ENCODE results near the gene BNIP5. TPM values are rescaled to one million over a fixed set of nuclear protein-coding genes. Genes with fewer than 3 reads are reported as not detected.

BNIP5 gene, protein sequence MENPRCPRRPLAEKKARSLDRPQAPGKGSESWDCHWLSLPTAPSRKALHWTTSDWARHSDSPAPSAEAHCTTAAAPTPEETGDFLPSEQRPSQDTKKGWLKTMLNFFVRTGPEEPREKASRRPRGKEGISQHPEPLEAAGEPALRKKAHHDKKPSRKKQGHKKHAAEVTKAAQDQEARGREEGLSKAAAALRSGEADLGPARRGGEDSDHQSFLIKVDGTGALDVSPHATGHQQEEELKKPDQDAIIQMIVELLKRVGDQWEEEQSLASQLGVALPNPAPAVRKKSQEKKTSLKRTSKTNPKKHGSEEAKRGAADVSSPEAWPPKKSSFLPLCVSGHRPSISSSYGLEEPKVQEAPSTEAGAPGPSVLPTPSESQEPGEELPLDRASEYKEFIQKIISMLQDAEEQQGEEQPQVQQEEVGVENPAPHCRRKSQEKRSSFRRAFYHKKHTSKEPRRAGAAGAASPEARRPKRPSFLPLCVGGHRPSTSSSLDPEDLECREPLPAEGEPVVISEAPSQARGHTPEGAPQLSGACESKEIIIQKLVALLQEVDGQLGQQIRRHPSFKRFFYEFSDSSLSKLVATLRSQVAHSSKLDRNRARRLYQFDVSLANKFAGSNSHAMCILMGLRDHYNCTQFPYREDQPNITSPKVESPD
- not detected for polyA plus RNA-seq (2012; ENCODE audit: insufficient read depth, insufficient read length)

DNA sequence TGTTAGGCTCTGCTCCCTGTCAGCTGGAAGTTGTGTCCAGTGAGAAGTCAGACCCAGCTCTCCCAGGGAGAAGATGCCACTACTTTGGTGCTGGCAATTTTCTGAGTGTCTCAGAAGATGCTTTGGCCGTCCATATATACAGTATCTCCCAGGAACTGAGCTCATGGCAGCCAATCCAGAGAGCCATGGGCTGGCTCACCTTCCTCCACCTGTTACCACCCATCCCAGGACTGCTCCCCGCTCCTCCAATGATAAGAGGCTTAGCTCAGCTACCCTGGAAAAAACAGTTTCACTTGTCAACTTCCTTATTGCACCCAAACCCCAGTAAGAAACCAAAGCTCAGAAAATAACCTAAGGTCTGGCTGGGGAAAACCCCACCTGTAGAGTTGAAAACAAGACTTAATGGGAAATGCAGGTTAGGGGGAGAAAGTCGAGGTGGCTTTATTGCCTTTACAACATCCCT is at the start of gene BNIP5:
BNIP5 (minus strand) TSS at position 110 of the 463 bp plus-strand sequence. CDS start 6,198 bp downstream, outside the sequence.
- no peak within 1 kb of the TSS for H3K4me3 ChIP-seq (ENCODE audit: low read length)
- DNase-seq (ENCODE audit: low read depth, low spot score), result no peak

DNA sequence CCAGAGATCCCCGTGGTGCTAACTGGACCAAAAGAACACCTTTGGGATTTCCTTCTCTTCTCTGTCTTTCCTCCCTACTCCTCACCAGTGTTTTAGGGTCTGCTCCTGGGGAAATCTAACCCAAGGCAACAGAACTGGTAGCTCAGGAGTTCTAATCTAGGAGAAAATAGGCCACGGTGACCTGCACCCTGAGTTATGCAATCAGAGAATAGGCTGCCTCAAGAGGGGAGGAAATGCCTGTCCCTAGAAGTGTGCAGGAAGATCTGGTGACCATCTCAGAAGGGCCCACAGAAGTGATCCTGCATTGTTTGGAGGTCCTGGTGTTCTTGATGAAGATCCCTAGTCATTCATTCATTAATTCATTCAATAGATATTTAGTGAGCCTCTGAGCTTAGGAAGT is 47.4 kb upstream of the BNIP5 start:
- no peak for DNase-seq (ENCODE audit: low read depth, low spot score)
- H3K4me3 ChIP-seq (ENCODE audit: low read length), result no peak overlapping the region

DNA sequence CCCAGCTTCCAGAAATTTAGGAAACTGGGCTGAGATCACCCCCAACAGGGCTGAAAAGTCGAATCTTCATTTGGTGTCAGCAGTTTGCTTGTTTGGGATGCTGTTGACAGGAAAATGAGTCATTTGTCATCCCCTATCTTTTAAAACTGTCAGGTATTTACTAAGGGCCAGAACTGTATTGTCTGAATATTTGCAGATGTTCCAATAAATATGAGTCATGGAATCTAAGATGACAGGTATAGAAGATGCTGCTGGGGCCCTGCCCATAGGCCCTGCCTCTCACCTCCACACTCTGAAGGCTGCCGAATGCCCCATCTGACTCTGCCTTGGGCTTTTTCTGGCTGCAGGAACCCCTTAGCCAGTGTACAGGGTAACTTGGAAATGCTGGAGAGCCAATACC is 46.9 kb upstream of the BNIP5 start:
- DNase-seq (ENCODE audit: low read depth, low spot score), result no peak
- no peak overlapping the region for H3K4me3 ChIP-seq (ENCODE audit: low read length)

DNA sequence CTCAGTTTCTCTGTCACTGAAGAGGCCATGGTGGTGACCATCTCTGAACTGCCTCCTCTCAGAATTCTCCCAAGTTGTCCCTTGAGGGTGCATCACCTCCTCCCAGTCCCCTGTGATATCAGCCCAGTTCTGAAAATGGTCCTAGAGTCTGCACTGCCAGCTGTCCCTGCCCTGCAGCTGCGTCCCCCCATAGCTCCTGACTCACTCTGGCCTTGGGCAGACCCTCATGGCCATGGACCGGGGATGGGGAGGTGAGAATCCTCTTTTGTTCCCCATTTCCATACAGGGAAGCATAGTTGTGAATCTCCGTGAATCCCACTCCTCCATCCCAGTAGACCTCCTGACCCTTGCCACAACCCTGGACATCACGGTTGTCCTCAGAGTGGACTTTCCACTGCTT is 46.3 kb upstream of the BNIP5 start:
- no peak for DNase-seq (ENCODE audit: low read depth, low spot score)
- no peak overlapping the region for H3K4me3 ChIP-seq (ENCODE audit: low read length)

DNA sequence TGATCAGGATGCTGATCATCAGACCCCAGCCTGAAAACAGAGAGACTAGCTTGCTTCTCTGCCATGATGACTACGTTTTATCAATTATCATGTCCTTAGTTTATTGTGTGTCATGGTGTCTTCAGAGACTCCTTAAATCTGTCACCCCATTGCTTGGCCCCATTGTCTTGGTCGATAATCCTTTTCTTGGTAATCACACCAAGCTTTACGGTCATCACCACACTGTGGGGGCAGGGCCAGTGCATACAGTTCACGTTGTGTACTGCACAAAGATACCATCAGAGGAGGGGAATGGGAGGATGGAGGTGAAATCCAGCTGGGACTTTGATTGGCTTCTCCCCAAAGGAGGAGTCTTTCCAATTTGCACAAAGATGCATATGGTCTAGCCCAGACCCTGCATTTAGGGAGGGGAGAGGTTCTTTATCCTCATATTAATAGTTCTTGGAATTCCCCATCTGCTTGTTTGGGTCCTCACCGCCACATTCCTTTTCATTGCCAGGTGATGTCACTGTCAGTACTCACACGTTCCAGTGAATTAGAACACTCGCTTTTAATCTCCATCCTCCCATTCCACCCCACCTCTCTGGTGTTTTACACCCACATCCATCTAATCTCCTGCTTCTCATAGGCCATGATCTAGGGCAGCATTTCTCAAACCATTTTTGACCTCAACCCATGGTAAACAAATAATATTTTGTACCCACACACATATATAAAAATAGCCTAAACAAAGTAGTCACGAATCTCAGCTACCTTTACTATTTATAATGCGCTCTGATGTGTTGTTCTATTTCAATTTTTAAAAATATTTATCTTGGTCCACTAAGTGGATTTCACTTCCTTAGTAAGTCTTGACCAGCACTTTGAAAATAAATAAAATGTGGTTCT is 45.1 kb upstream of the BNIP5 start:
- DNase-seq (ENCODE audit: low read depth, low spot score), result no peak
- no peak overlapping the region for H3K4me3 ChIP-seq (ENCODE audit: low read length)

DNA sequence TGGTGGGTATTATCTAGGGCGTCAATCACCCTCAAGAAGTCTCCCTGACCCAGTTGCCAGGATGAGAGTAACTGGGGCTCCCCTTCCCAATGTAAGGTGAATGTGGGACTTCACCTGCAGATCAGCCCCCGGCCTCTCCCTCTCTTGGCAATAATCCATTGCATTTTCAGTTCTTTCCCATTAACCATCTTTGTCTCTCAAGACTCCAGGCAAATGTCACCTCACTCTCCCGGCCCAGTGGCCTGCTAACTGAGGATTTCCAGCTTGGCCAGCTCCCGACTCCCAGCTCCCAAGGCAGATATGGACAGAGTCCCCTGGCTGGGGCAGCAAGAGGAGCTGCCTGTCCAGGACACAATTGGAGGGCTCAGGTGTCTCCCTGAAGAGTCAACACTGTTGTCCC is 43.5 kb upstream of the BNIP5 start:
- no peak for DNase-seq (ENCODE audit: low read depth, low spot score)
- no peak overlapping the region for H3K4me3 ChIP-seq (ENCODE audit: low read length)

DNA sequence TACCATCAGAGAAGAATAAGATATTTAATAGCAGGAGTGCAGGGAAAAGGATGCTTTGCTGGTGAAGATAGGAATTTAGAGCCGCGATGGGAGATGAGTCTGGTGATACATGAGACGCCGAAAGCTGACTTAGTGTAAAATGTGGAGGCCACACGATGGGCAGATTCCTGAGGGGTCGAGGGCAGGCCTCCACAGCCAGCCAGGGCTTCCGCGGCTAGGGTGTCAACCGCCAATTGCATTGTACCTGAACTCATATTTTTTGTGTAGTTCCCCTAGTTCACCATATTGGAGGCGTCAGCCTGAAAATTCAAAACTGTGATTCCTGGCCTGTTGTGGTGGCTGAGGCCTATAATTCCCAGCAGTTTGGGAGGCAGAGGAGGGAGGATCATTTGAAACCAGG is 42.2 kb upstream of the BNIP5 start:
- H3K4me3 ChIP-seq (ENCODE audit: low read length), result no peak overlapping the region
- DNase-seq (ENCODE audit: low read depth, low spot score), result no peak

DNA sequence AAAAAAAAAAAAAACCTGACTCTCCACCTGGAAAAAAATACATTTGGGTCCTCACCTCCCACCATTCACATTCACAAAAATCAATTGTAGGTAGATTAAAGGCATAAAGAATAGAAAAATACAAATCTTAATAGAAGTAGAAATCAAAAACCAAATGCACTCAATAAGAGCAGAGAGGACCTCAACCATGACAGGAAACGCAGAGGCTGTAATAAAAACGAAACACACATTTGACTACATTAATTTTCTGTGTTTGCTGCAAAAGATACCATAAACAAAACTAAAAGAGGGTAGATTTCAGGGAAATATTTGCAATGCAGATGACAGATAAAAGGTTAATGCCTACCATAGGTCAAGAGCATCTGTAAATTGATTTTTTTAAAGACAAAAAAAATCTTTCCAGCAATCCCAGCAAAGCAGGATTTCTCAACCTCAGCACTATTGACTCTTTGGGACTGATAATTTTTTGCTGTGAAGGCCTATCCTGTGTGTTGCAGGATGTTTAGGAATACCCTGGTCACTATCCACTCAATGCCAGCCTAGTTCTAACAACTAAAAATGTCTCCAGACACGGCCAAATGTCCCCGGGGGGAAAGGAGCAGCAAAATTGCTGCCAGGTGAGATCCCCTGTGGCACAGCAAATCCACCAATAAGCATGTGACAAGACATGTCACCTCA is 41.7 kb upstream of the BNIP5 start:
- DNase-seq (ENCODE audit: low read depth, low spot score), result no peak
- H3K4me3 ChIP-seq (ENCODE audit: low read length), result no peak overlapping the region

DNA sequence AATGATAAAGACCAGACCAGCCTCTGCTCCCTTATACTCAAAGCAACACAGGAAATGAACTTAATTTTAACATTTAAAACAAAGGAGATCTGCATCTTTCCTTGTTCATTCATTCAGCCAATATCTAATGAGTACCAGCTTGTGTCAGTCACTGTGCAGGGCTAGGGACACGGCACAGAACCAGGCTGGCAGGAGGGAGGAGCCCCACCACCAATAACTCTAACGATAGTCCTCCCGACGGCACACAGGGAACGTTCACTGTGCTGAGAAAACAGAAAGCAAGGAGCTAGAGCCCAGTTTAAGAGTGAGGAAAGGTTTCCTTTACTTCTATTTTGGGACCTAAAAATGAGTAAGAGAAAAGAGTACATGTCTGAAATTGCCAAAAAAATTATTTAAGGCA is 40.9 kb upstream of the BNIP5 start:
- no peak overlapping the region for H3K4me3 ChIP-seq (ENCODE audit: low read length)
- no peak for DNase-seq (ENCODE audit: low read depth, low spot score)

DNA sequence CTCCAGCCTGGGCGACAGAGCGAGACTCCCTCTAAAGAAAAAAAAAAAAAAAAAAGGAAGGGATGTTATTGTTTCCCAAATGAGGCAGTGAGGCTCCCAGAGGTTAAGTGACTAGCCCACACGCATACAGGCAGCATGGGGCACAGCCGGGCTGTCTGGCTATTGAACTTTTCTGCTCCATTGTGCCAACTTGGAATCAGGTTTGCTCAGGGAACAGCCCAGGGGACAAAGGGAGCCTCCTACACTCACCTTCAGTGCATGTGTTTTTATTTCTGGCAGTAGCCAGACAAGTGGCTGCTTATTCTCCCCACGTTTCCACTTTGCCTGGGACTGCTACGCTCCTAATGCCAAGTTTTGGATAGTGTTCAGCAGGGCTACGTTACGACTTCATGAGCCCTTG is 40.1 kb upstream of the BNIP5 start:
- H3K4me3 ChIP-seq (ENCODE audit: low read length), result no peak overlapping the region
- DNase-seq (ENCODE audit: low read depth, low spot score), result no peak

DNA sequence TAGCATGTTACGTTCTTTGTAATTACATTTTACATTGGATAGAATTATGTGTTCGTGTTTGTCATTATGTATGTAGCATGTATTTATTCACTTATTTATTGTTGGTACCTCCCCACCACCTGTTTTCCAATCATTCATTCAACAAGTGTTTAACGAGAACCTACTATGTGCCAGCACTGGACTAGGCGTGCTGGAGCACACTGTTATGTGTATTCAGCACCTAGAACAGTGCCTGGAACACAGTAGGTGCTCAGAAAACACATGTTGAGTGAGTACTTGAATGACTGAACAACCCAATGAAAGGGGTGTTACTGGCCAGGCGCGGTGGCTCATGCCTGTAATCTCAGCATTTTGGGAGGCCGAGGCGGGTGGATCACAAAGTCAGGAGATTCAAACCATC is 39.5 kb upstream of the BNIP5 start:
- H3K4me3 ChIP-seq (ENCODE audit: low read length), result no peak overlapping the region
- no peak for DNase-seq (ENCODE audit: low read depth, low spot score)

DNA sequence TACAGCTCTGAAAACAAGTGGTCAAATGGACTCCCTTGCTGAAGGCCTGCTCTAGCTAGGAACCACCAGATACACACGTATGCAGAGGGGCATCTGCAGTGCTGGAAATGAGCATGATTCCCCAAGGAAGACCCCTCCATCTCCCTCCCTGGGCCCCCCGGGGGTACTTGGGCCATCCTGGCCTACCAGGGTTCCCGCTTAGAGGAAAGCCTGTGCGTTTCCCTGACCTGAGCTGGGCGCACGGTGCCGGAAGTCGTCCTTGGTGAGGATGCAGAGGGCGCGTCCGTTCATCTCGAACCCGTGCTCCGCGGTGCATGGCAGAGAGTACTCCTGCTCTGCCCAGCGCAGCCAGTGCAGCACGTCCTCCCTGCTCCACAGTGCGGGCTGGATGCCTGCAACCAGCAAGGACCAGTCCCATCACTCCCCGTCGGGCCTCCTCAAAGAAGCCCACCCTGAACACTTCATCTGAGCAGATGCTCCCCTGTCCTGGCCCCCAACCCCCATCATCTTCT is 39.0 kb upstream of the BNIP5 start:
- no peak for DNase-seq (ENCODE audit: low read depth, low spot score)

DNA sequence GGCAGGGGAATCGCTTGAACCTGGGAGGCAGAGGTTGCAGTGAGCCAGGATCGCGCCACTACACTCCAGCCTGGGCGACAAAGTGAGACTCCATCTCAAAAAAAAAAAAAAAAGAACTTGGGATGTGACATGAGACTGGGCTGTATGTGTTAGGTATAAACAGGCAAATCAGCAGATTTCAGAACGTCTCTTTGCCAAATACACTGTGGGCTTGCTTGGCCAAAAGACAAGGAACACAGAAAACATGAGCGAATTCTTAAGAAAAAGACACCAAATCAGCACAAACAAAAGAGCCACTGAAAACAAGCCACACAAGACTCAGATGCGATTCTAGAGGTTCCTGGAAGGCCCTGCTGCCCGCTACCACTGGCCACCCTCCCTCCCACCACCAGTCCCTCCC is 38.3 kb upstream of the BNIP5 start:
- no peak overlapping the region for H3K4me3 ChIP-seq (ENCODE audit: low read length)
- DNase-seq (ENCODE audit: low read depth, low spot score), result no peak

More for the DNA sequence above, 39.0 kb upstream of the BNIP5 start:
- H3K4me3 ChIP-seq (ENCODE audit: low read length), result no peak overlapping the region

DNA sequence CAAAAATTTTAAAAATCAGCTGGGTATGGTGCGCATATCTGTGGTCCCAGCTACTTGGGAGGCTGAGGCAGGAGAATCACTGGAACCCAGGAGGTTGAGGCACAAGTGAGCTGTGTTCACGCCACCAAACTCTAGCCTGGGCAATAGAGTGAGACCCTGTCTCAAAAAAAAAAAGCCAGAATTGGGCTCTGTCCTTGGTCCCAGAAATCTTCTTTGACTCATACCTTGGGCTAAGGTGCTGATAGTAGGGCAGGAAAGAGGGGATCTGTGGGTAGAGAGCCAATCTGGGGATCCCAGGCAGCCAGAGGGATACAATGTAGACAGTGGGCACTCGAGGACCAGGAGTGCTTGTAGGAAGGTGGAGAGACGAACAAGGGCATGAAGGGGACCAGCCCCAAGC is 37.5 kb upstream of the BNIP5 start:
- H3K4me3 ChIP-seq (ENCODE audit: low read length), result no peak overlapping the region
- DNase-seq (ENCODE audit: low read depth, low spot score), result no peak

DNA sequence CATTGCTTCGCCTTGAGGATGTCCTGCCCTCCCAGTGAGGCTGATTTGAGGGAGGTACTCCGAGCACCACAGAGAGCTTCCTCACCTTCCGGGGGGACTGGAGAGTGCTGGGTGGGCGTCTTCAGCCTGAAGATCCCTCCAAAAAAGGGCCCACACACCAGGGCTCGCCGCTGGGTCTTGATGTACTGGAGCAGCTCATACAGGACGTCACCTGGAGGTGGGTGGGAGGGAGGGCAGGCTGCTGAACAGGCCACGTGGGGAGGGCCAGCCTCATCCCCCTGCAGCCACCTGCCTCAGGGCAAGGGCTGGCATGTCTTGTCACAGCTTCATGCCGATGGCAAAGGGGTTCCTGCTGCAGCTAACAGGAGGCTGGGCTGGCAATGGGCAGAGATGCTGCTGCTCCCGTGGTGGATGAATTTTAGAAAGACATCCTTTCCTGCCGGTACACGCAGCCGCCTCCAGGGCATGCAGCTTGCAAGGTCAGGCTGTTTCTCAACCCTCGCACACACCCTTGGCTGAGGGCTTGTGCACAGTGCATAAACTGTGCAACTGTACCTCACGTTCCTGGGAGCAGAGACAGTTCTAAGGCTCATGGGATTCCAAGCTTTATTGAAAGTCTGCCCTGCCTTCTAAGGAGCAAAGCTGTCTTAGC is 36.8 kb upstream of the BNIP5 start:
- DNase-seq (ENCODE audit: low read depth, low spot score), result no peak
- H3K4me3 ChIP-seq (ENCODE audit: low read length), result no peak overlapping the region

DNA sequence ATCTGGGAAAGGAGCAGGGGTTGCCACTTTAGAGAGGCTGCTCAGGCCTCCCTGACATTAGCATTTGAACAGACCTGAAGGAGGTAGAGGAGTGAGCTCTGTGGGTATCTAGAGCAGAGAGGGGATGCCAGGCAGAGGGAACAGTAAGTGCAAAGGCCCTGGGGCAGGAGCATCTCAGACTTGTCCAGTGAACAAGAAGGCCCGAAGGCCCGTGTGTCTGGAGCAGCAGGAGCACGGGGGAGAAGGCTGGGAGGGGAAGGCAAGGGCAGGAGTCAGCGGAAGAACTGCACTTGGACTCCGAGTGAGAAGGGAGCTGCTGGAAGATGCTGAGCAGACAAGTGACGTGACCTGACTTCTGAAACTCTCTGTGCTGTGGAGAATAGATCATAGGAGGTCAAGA is 35.4 kb upstream of the BNIP5 start:
- no peak for DNase-seq (ENCODE audit: low read depth, low spot score)
- H3K4me3 ChIP-seq (ENCODE audit: low read length), result no peak overlapping the region

DNA sequence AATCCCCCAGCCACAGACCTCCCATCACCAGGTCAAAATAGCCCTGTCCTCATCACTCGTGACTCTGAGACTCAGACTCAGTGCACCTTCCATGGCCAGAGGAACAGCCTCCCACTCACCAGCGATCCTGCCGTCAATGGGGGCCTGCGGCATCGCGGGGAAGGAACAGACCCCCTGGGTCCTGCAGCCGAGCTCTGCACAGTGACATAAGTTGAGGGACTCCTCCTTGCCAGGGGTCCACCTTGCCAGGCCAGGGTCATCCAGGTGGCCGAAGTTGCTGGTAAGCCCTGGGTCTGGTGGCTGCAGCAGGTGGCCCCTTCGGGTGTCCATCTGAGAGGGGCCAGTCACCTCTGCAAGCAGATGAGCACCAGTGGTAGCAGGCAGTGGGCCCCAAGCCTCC is 34.5 kb upstream of the BNIP5 start:
- no peak for DNase-seq (ENCODE audit: low read depth, low spot score)

DNA sequence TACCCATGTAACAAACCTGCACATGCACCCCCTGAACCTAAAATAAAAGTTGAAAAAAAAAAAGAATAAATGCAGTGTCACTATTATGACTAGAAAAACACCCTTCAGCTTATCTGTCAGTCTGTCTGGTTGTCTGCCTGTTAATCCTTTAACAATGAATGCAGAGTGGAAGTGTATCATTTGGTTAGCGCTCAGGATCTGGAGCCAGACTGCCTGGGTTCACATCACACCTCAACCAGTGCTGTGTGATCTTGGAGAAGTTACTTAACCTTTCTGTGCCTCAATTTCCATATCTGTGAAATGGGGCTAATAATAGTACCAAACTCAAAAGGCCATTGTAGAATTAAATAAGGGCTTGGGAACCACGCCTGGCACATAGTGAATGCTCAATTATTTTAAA is 34.0 kb upstream of the BNIP5 start:
- no peak for DNase-seq (ENCODE audit: low read depth, low spot score)
- no peak overlapping the region for H3K4me3 ChIP-seq (ENCODE audit: low read length)

More for the DNA sequence above, 34.5 kb upstream of the BNIP5 start:
- H3K4me3 ChIP-seq (ENCODE audit: low read length), result no peak overlapping the region

All from Jurkat, Clone E6-1 (cell line).